Measurements from ENCODE around the gene AMPD3. TPM values are rescaled to one million over a fixed set of nuclear protein-coding genes. Genes with fewer than 3 reads are reported as not detected.
"Not testable (repeated sequence)": the region's sequence is repeated elsewhere in the genome, so short reads cannot be mapped to it uniquely, and the experiment has no call there.

The AMPD3 gene
- polyA plus RNA-seq, 1 donor (not counting 4 experiments of a cell fraction or from before 2014, with no cell fraction given) = 11.1 TPM

GRCh38 chr11:10432971-10433370 lies 22.1 kb upstream of the AMPD3 start:
- Histone ChIP-seq H3K27me3 (ENCODE audit: control insufficient read depth, extremely low read depth, insufficient read depth, low read length) (no peaks in the 10 kb centered on the region), H3K4me1 (ENCODE audit: control insufficient read depth, extremely low read depth, insufficient read depth, low read length) (no peaks in the 10 kb centered on the region), H3K79me2 (ENCODE audit: control insufficient read depth, insufficient read depth, low read length) (no peaks in the 10 kb centered on the region), H3K9me1 (ENCODE audit: control insufficient read depth, extremely low read depth, insufficient read depth, low read length) (no peaks in the 10 kb centered on the region), H3K9me3 (ENCODE audit: control insufficient read depth, low read depth, low read length) (no peaks in the 10 kb centered on the region), H3K27ac (ENCODE audit: control insufficient read depth, insufficient read depth, low read length) (no peak overlapping the region), H3K36me3 (ENCODE audit: control insufficient read depth in 2 of 2, extremely low read depth in 1 of 2, insufficient read depth in 2 of 2, low read length in 2 of 2) (no peaks in the 10 kb centered on the region), H3K4me3 (ENCODE audit: control insufficient read depth in 2 of 3, extremely low read depth in 1 of 3, insufficient read depth in 2 of 3, low read depth in 1 of 3, low read length in 3 of 3) (no peak overlapping the region), H3K9ac (ENCODE audit: control insufficient read depth, extremely low read depth, insufficient read depth, low read length) (no peak overlapping the region), H3K4me2 (ENCODE audit: control insufficient read depth, extremely low read depth, insufficient read depth, low read depth, low read length) (no peak overlapping the region), H2AFZ (ENCODE audit: control insufficient read depth, low read length) (no peak overlapping the region), H4K20me1 (ENCODE audit: control insufficient read depth, extremely low read depth, insufficient read depth, low read length) (no peaks in the 10 kb centered on the region)
- dilution Hi-C loops (cut with MboI; ENCODE audit: extremely low pct_ligation_motif_present, low sequenced_read_pairs) = no loop called here
- no peak for DNase-seq (ENCODE audit: low read depth, low spot score)
- TF ChIP-seq EZH2 (IDR thresholded peaks at IDR 0.05; ENCODE audit: low read length) (no peak), CTCF (optimal IDR thresholded peaks at IDR 0.05 in 1 of 3, IDR thresholded peaks at IDR 0.05 in 1 of 3, conservative IDR thresholded peaks at IDR 0.05 in 1 of 3; ENCODE audit: extremely low read depth in 1 of 3, insufficient read depth in 2 of 3, low read length in 3 of 3) (no peak)
- no peak for FAIRE-seq

DNA sequence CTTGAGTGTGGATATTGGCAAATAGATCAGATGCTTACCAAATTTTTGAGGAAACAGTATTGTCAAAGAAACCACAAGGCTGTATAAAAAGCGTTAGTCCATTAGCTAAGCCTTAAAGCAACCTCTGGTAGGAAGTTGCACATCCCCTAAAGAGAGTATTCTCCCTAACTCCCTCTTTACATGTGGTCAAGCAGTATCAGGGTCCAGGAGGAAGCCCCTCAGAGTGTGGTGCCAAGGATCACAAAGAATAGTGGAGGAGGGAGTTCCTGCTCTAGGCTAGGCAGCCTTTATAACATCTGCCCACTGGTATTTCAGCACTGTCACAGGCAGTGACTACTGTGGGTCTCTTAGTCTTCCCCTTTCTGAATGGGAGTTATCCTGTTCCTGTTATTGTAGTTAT lies 18.8 kb upstream of the AMPD3 start:
- H3K4me3 ChIP-seq (ENCODE audit: control insufficient read depth in 2 of 3, extremely low read depth in 1 of 3, insufficient read depth in 2 of 3, low read depth in 1 of 3, low read length in 3 of 3) = no peak overlapping the region
- H3K4me1 ChIP-seq (ENCODE audit: control insufficient read depth, extremely low read depth, insufficient read depth, low read length) = no peaks in the 10 kb centered on the region
- no peak overlapping the region for H3K4me2 ChIP-seq (ENCODE audit: control insufficient read depth, extremely low read depth, insufficient read depth, low read depth, low read length)
- no peak overlapping the region for H3K27ac ChIP-seq (ENCODE audit: control insufficient read depth, insufficient read depth, low read length)
- H3K36me3 ChIP-seq (ENCODE audit: control insufficient read depth in 2 of 2, extremely low read depth in 1 of 2, insufficient read depth in 2 of 2, low read length in 2 of 2) = no peaks in the 10 kb centered on the region
- no peak for DNase-seq (ENCODE audit: low read depth, low spot score)
- no peaks in the 10 kb centered on the region for H3K9me1 ChIP-seq (ENCODE audit: control insufficient read depth, extremely low read depth, insufficient read depth, low read length)
- no peaks in the 10 kb centered on the region for H4K20me1 ChIP-seq (ENCODE audit: control insufficient read depth, extremely low read depth, insufficient read depth, low read length)
- no peak overlapping the region for H2AFZ ChIP-seq (ENCODE audit: control insufficient read depth, low read length)
- no peaks in the 10 kb centered on the region for H3K27me3 ChIP-seq (ENCODE audit: control insufficient read depth, extremely low read depth, insufficient read depth, low read length)
- FAIRE-seq = no peak
- dilution Hi-C loops (cut with MboI; ENCODE audit: extremely low pct_ligation_motif_present, low sequenced_read_pairs) = no loop called here
- no peaks in the 10 kb centered on the region for H3K9me3 ChIP-seq (ENCODE audit: control insufficient read depth, low read depth, low read length)
- no peaks in the 10 kb centered on the region for H3K79me2 ChIP-seq (ENCODE audit: control insufficient read depth, insufficient read depth, low read length)
- TF ChIP-seq EZH2 (IDR thresholded peaks at IDR 0.05; ENCODE audit: low read length) = no peak
- TF ChIP-seq CTCF (optimal IDR thresholded peaks at IDR 0.05 in 1 of 3, IDR thresholded peaks at IDR 0.05 in 1 of 3, conservative IDR thresholded peaks at IDR 0.05 in 1 of 3; ENCODE audit: extremely low read depth in 1 of 3, insufficient read depth in 2 of 3, low read length in 3 of 3) = no peak
- no peak overlapping the region for H3K9ac ChIP-seq (ENCODE audit: control insufficient read depth, extremely low read depth, insufficient read depth, low read length)

DNA sequence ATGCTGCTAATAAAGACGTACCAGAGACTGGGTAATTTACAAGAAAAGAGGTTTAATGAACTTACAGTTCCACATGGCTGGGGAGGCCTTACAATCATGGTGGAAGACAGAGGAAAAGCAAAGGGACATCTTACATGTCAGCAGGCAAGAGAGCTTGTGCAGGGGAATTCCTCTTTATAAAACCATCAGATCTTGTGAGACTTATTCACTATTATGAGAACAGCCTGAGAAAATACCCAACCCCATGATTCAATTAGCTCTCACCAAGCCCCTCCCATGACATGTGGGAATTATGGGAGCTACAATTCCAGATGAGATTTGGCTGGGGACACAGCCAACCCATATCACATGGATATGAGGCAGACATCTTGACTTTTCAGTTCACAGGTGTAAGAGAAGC lies 18.4 kb upstream of the AMPD3 start:
- H2AFZ ChIP-seq (ENCODE audit: control insufficient read depth, low read length); H3K4me3 ChIP-seq (ENCODE audit: control insufficient read depth in 2 of 3, extremely low read depth in 1 of 3, insufficient read depth in 2 of 3, low read depth in 1 of 3, low read length in 3 of 3); H3K4me2 ChIP-seq (ENCODE audit: control insufficient read depth, extremely low read depth, insufficient read depth, low read depth, low read length); H3K36me3 ChIP-seq (ENCODE audit: control insufficient read depth in 2 of 2, extremely low read depth in 1 of 2, insufficient read depth in 2 of 2, low read length in 2 of 2); H3K79me2 ChIP-seq (ENCODE audit: control insufficient read depth, insufficient read depth, low read length); DNase-seq (ENCODE audit: low read depth, low spot score); H3K9ac ChIP-seq (ENCODE audit: control insufficient read depth, extremely low read depth, insufficient read depth, low read length); H4K20me1 ChIP-seq (ENCODE audit: control insufficient read depth, extremely low read depth, insufficient read depth, low read length); dilution Hi-C loops (cut with MboI; ENCODE audit: extremely low pct_ligation_motif_present, low sequenced_read_pairs); H3K9me1 ChIP-seq (ENCODE audit: control insufficient read depth, extremely low read depth, insufficient read depth, low read length); H3K27ac ChIP-seq (ENCODE audit: control insufficient read depth, insufficient read depth, low read length); H3K4me1 ChIP-seq (ENCODE audit: control insufficient read depth, extremely low read depth, insufficient read depth, low read length); FAIRE-seq; H3K9me3 ChIP-seq (ENCODE audit: control insufficient read depth, low read depth, low read length); H3K27me3 ChIP-seq (ENCODE audit: control insufficient read depth, extremely low read depth, insufficient read depth, low read length): not testable (repeated sequence)

Measured in keratinocyte (primary cell).